Stimulated activated naive B cell treated with anti-CD40 and anti-IgM and Interleukin-4, amounts not matched to agents 10 μg/mL and 1 μg/mL and 100 μg/mL, for 72 hours (primary cell): ENCODE results near the gene LEF1.

ENCODE experiments used
- ATAC-seq, 2 donors: fragments of 150-1000 bp; cut with Tn5 transposase; replicated peaks; 2 replicates each; pipeline ENCODE4 v1.10.0; 2021; ENCODE audit warnings: moderate library complexity in 1 of 2
- DNase-seq: peaks from one replicate; pipeline ENCODE4 v3.0.0; 2021
- H3K27ac Mint-ChIP-seq: one replicate; pipeline ENCODE4 v1.8.0; 2022; ENCODE audit warnings: mild to moderate bottlenecking, mixed read lengths
- H3K27me3 Mint-ChIP-seq, 2 donors: one replicate each; pipeline ENCODE4 v1.8.0; 2022; ENCODE audit warnings: mixed read lengths in 2 of 2
- H3K36me3 Mint-ChIP-seq, 2 donors: one replicate each; pipeline ENCODE4 v1.8.0; 2022; ENCODE audit warnings: mixed read lengths in 2 of 2, mild to moderate bottlenecking in 1 of 2
- H3K4me1 Mint-ChIP-seq, 2 donors: one replicate each; pipeline ENCODE4 v1.8.0; 2022; ENCODE audit warnings: mixed read lengths in 2 of 2, mild to moderate bottlenecking in 1 of 2
- H3K4me3 Mint-ChIP-seq, 2 donors: one replicate each; pipeline ENCODE4 v1.8.0; 2022; ENCODE audit warnings: mild to moderate bottlenecking in 2 of 2, mixed read lengths in 2 of 2, moderate library complexity in 1 of 2
- H3K9me3 Mint-ChIP-seq, 2 donors: one replicate each; pipeline ENCODE4 v1.8.0; 2022; ENCODE audit warnings: mixed read lengths in 2 of 2, mild to moderate bottlenecking in 1 of 2

The LEF1 gene

GRCh38 chr4:108168671-108169523 lies at the start of gene LEF1:
LEF1 (minus strand) TSS chr4:108168932; CDS start chr4:108167767, 1,165 bp downstream.
- Mint-ChIP-seq H3K27me3 (peaks cover 52 to 68% of the 10 kb centered on the region in 2 donors), H3K4me3 (peak within 1 kb of the TSS; percentile 93 to 98), H3K4me1 (peaks cover 38 to 68% of the 10 kb centered on the region in 2 donors), H3K27ac (peak within 1 kb of the TSS; percentile 81), H3K9me3 (no peaks in the 10 kb centered on the region), H3K36me3 (no peaks in the 10 kb centered on the region)
- ATAC-seq, result peak; percentile 43 to 45
- DNase-seq, result peak; percentile 51

- Mint-ChIP-seq H3K27ac (no peak overlapping the region), H3K27me3 (no peaks in the 10 kb centered on the region), H3K9me3 (peaks cover 0 to 3% of the 10 kb centered on the region in 2 donors), H3K36me3 (no peaks in the 10 kb centered on the region), H3K4me1 (no peaks in the 10 kb centered on the region), H3K4me3 (no peak overlapping the region)
- ATAC-seq (no peak), DNase-seq (no peak)
Measured at GRCh38 chr4:108216510-108216909, 47.8 kb upstream of the LEF1 start.

DNA sequence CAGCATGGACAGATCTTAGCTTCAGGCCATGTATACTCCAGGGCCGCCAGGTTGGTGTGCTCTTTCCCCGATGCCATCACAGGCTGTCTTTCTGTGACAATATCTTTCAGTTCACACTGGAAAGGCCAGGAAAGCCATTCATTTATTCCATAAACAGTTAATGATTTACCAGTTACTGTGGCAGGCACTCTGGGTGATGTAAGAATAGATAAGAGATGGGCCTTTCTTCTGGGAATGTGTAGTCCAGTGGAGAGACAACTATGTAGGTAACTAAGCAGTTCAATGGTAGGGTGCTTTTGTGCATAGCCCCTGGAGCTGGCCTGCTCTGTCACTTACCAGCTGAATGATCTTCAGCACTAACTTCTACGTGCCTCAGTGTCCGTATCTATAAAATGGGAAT lies 46.3 kb upstream of the LEF1 start:
- H3K4me3 Mint-ChIP-seq, result no peak overlapping the region
- DNase-seq (no peak), ATAC-seq (no peak)
- H3K27me3 Mint-ChIP-seq, result no peaks in the 10 kb centered on the region
- no peaks in the 10 kb centered on the region for H3K4me1 Mint-ChIP-seq
- H3K36me3 Mint-ChIP-seq, result no peaks in the 10 kb centered on the region
- H3K27ac Mint-ChIP-seq, result no peak overlapping the region
- peaks cover 0 to 3% of the 10 kb centered on the region in 2 donors for H3K9me3 Mint-ChIP-seq

DNA sequence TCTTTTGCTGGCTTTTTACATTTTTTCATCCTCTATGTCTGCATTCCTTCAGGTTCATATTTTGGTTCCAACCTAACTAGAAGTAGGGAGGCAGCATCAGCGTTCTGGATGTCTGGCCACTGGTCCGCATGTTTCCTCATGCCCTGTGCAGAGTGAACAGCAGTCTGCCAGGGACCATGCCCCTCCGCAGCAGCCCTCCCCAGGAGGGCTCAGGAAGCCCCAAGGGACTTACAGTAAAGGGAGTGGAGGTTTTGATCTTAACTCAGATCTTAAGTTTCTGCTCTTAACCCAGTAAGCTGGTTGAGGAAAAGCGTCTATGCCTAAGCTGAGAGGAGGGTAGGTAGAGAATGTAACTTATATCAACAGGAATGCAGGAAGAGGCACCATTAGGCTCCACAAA lies 45.0 kb upstream of the LEF1 start:
- Mint-ChIP-seq H3K36me3 (no peaks in the 10 kb centered on the region), H3K27ac (no peak overlapping the region), H3K9me3 (peaks cover 0 to 3% of the 10 kb centered on the region in 2 donors), H3K4me1 (no peaks in the 10 kb centered on the region), H3K27me3 (no peaks in the 10 kb centered on the region), H3K4me3 (no peak overlapping the region)
- DNase-seq, result no peak
- no peak for ATAC-seq

DNA sequence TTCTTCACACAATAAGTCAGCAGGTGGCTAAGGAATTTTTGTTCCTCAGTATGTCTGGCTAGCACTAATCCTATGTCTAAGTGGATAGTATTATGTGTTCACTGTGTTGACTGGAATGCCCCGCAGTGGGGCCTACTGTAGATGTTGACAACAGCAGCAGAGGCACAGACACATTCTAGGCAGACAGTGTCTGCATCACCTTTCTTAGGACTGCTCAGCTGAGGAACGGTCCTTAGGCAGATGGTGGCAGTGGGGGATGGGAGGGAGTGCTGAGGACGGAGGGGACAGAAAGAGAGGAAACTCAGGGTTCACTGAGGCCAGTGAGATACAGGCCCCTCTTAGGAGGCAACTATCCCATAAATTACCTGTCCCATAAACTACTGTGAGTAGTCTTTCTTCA lies 44.6 kb upstream of the LEF1 start:
- no peaks in the 10 kb centered on the region for H3K36me3 Mint-ChIP-seq
- no peaks in the 10 kb centered on the region for H3K27me3 Mint-ChIP-seq
- H3K9me3 Mint-ChIP-seq, result peaks cover 0 to 3% of the 10 kb centered on the region in 2 donors
- H3K4me1 Mint-ChIP-seq, result no peaks in the 10 kb centered on the region
- no peak overlapping the region for H3K4me3 Mint-ChIP-seq
- DNase-seq, result no peak
- no peak overlapping the region for H3K27ac Mint-ChIP-seq
- no peak for ATAC-seq

DNA sequence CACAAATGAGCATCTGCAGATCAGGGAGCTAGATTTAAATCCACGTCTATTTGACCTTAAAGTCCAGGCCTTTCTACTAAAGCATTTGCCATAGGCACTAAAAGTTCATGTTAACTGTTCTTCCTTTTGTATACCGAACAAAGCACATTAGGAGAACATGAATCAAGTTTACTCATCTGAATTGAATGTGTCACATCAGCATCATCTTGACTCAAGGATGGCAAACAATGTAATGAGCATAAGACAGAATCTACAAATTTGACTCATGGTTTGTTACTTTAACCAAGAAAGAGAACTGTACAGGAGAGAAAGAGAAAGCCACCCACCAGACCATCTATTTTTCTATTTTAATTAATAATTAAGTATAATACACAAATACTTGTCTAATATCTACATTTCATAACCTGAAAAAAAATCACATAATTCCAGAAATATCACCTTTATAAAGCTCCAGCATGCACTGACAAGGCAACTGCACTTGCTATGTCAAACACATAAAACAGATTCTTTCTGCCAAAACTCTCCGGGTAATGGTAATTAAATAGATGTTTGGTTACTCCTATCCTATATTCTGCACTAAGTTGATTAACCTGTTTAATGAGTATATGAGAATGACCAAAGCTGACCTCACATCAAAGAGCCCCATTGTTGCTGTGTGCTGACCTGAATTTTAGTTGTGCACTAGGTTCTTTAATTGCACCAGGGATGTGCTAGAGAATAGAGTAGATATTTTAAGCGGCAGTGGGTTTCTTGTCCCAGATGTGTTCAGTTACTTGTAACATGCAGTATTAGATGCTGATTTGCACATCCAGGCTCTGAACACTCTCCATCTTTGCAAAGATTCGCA lies 42.5 kb upstream of the LEF1 start:
- no peak overlapping the region for H3K27ac Mint-ChIP-seq
- H3K27me3 Mint-ChIP-seq, result no peaks in the 10 kb centered on the region
- ATAC-seq (no peak), DNase-seq (no peak)
- no peaks in the 10 kb centered on the region for H3K36me3 Mint-ChIP-seq
- H3K9me3 Mint-ChIP-seq, result no peaks in the 10 kb centered on the region
- H3K4me3 Mint-ChIP-seq, result no peak overlapping the region
- no peaks in the 10 kb centered on the region for H3K4me1 Mint-ChIP-seq

DNA sequence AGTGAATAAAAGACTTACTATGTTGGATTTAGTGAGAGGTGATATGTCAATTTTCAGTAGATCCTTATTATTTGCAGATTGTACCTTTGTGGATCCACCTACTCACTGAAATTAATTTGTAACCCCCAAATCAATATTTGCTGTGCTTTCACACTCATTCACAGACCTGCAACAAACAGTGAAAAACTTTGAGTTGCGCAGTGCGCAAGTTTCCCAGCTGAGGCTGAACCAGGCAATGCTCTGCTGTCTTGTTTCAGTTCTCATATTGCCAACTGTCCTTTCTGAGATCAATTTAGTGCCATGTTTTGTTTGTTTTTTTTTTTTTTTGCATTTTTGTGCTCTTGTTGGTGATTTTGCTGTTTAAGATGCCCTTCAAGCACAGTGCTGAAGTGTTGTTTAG lies 40.8 kb upstream of the LEF1 start:
- DNase-seq (no peak), ATAC-seq (no peak)
- H3K9me3 Mint-ChIP-seq, result no peaks in the 10 kb centered on the region
- H3K27me3 Mint-ChIP-seq, result no peaks in the 10 kb centered on the region
- no peak overlapping the region for H3K27ac Mint-ChIP-seq
- H3K4me3 Mint-ChIP-seq, result no peak overlapping the region
- H3K4me1 Mint-ChIP-seq, result no peaks in the 10 kb centered on the region
- no peaks in the 10 kb centered on the region for H3K36me3 Mint-ChIP-seq

DNA sequence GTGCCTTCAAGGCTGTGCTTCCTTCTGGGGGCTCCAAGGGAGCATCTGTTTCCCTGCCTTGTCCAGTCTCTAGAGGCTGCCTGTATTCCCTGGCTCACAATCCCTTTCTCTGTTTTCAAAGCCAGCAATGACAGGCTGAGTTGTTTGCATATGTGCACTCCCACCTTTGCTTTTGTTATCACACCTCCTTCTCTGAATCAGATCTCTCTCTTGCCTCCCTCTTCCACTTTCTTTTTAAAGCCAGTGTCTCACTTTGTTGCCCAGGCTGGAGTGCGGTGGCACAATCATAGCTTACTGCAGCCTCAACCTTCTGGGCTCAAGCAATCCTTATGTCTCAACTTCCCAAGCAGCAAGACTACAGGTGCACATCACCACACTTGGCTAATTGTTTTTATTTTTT lies 37.1 kb upstream of the LEF1 start:
- H3K4me3 Mint-ChIP-seq, result no peak overlapping the region
- DNase-seq, result no peak
- H3K27me3 Mint-ChIP-seq, result peaks cover 0 to 4% of the 10 kb centered on the region in 2 donors
- no peaks in the 10 kb centered on the region for H3K9me3 Mint-ChIP-seq
- H3K36me3 Mint-ChIP-seq, result no peaks in the 10 kb centered on the region
- peaks cover 0 to 2% of the 10 kb centered on the region in 2 donors for H3K4me1 Mint-ChIP-seq
- H3K27ac Mint-ChIP-seq, result no peak overlapping the region
- ATAC-seq, result no peak

DNA sequence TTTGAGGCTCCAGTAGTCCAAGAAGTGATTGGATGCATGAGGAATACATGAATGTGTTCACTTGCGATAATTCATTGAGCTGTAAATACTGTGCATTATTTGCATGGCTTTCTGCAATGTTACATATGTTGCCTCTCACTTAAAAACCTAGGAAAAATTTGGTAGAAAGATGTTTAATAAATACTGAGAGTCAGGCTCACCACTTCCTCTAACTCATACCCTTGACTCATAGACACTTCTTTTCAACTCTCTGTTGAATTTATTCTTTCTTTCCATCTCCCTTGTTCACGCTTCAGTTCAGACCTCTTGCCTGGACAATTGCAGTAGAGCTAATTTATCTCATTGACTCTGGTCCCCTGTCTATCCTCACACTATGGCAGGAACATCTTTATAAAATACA lies 35.8 kb upstream of the LEF1 start:
- H3K27ac Mint-ChIP-seq, result no peak overlapping the region
- H3K36me3 Mint-ChIP-seq, result no peaks in the 10 kb centered on the region
- no peaks in the 10 kb centered on the region for H3K9me3 Mint-ChIP-seq
- peaks cover 0 to 4% of the 10 kb centered on the region in 2 donors for H3K27me3 Mint-ChIP-seq
- ATAC-seq (no peak), DNase-seq (no peak)
- H3K4me3 Mint-ChIP-seq, result no peak overlapping the region
- peaks cover 0 to 2% of the 10 kb centered on the region in 2 donors for H3K4me1 Mint-ChIP-seq

- Mint-ChIP-seq H3K4me1 (peaks cover 0 to 2% of the 10 kb centered on the region in 2 donors), H3K27me3 (peaks cover 0 to 4% of the 10 kb centered on the region in 2 donors)
- DNase-seq, result no peak
Measured at GRCh38 chr4:108203377-108203776, 34.6 kb upstream of the LEF1 start.

DNA sequence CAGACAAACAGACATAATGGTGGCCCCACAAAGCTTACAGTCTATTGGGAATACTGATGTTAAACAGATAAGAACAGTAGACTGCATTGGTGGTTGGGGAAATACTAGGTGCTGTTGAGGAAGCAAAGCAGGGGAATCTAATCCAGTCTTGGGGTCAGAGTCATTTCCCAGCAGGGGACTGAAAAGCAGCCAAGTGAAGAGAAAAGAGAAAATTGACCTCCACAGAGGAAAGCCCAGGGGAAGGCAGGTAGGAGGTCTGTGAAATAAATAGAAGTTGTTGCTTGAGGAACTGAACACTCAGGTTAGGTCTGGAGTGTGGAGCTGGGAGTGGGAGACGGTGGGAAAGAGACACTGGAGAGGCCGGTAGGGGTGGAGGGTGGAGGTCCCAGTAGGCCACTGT lies 33.0 kb upstream of the LEF1 start:
- H3K9me3 Mint-ChIP-seq, result no peaks in the 10 kb centered on the region
- no peaks in the 10 kb centered on the region for H3K36me3 Mint-ChIP-seq
- H3K4me1 Mint-ChIP-seq, result peaks cover 0 to 2% of the 10 kb centered on the region in 2 donors
- H3K27me3 Mint-ChIP-seq, result peaks cover 0 to 4% of the 10 kb centered on the region in 2 donors
- DNase-seq (no peak), ATAC-seq (no peak)
- no peak overlapping the region for H3K4me3 Mint-ChIP-seq
- no peak overlapping the region for H3K27ac Mint-ChIP-seq

More at GRCh38 chr4:108203377-108203776, 34.6 kb upstream of the LEF1 start:
- no peak for ATAC-seq
- H3K4me3 Mint-ChIP-seq, result no peak overlapping the region
- H3K36me3 Mint-ChIP-seq, result no peaks in the 10 kb centered on the region
- no peaks in the 10 kb centered on the region for H3K9me3 Mint-ChIP-seq
- no peak overlapping the region for H3K27ac Mint-ChIP-seq

GRCh38 chr4:108199881-108200280 lies 31.1 kb upstream of the LEF1 start:
- Mint-ChIP-seq H3K36me3 (no peaks in the 10 kb centered on the region), H3K4me3 (no peak overlapping the region), H3K27ac (no peak overlapping the region), H3K4me1 (peaks cover 0 to 2% of the 10 kb centered on the region in 2 donors), H3K9me3 (no peaks in the 10 kb centered on the region), H3K27me3 (peaks cover 0 to 4% of the 10 kb centered on the region in 2 donors)
- DNase-seq, result no peak
- no peak for ATAC-seq

DNA sequence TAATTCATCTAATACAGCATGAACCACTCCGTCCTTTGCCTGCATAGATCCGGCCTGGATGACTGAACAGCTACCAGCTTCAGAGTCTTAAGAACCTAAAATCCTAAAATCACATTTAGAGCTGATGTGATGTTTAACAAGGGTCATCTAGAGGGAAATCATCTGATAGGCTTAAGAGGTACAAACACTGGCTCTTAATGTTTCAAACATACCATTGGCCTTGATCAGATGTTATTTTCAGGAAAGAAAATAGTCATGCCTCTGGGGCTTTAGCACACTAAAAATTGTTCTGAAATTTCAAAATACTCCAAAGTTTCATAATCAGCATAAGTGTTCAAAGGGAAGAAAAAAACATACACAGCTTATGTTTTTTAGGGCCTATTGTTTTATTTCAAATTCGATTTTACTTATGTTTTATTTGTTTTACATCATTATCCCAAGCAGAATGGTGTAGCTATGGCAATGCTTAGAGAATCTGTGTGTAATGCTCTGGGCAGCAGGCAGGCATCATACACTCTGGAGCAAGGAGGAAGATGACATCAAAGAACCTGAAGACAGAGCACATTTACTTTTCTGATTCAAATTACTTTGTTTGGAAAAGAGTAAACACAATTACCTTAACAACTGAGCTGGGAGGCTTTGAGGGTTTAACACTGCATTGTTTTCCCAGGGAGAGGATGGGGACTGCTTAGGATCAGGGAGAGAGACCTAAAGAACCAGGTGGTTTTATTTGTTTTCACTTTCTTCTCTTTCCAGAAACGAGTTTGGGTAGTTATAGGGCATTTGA lies 25.3 kb upstream of the LEF1 start:
- DNase-seq (no peak), ATAC-seq (no peak)
- Mint-ChIP-seq H3K27ac (no peak overlapping the region), H3K36me3 (no peaks in the 10 kb centered on the region), H3K27me3 (peaks cover 0 to 5% of the 10 kb centered on the region in 2 donors), H3K4me1 (no peaks in the 10 kb centered on the region), H3K9me3 (no peaks in the 10 kb centered on the region), H3K4me3 (no peak overlapping the region)

DNA sequence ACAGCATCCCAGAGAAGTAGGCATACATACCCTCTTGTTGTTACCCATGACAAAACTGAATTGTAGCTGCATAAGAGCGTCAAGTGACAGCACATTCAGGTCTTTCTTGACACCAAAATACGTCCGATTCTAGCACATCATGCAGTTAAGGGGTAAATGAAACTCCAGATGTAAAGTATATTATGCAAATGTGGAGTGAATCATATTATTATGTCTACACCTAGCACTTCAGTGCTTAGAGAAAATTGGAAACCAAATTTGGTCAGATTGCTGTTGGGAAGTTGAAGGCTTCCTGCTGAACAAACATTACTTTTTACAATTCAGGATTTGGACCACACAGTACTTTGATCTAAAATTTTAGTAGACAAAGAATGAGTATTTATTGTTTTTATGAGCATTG lies 24.2 kb upstream of the LEF1 start:
- DNase-seq (no peak), ATAC-seq (no peak)
- Mint-ChIP-seq H3K9me3 (no peaks in the 10 kb centered on the region), H3K4me1 (no peaks in the 10 kb centered on the region), H3K4me3 (no peak overlapping the region), H3K27ac (no peak overlapping the region), H3K27me3 (peaks cover 0 to 5% of the 10 kb centered on the region in 2 donors), H3K36me3 (no peaks in the 10 kb centered on the region)
